Kidney (tissue), 14 donors: ENCODE data around the gene ACP1. TPM values are rescaled to one million over a fixed set of nuclear protein-coding genes. Genes with fewer than 3 reads are reported as not detected.
A peak's percentile ranks its signal among the peaks of the same experiment; 100 is the strongest.

Experiments
- DNase-seq, 5 donors: peaks; one replicate each; pipeline ENCODE4 v3.0.0-alpha.2; 2013 to 2020
- FAIRE-seq: peaks from 2 replicates; lab custom pipeline; 2012; peaks lifted over from hg19 to GRCh38; lab: Jason Lieb, UNC
- H3K27ac ChIP-seq, 2 donors: one replicate each; pipeline ENCODE4 v1.7.0; 2013; ENCODE audit warnings: low read depth in 2 of 2, low read length in 2 of 2, inconsistent platforms in 1 of 2
- H3K27me3 ChIP-seq: one replicate; pipeline ENCODE4 v1.7.1; 2013; ENCODE audit warnings: low read length, inconsistent platforms; ENCODE audit not compliant: control insufficient read depth, insufficient read depth
- H3K36me3 ChIP-seq, 3 donors: one replicate each; pipeline versions ENCODE4 v1.7.0 to v1.7.1; 2013; ENCODE audit warnings: low read length in 3 of 3, control low read depth in 1 of 3, inconsistent platforms in 1 of 3; ENCODE audit not compliant: insufficient read depth in 3 of 3, control insufficient read depth in 2 of 3
- H3K4me1 ChIP-seq, 3 donors: one replicate each; pipeline versions ENCODE4 v1.7.0 to v1.7.1; 2013; ENCODE audit warnings: low read length in 3 of 3, inconsistent platforms in 1 of 3, low read depth in 1 of 3; ENCODE audit not compliant: control insufficient read depth in 2 of 3, insufficient read depth in 2 of 3
- H3K4me3 ChIP-seq, 3 donors: one replicate each; pipeline versions ENCODE4 v1.7.0 to v1.8.1; 2013; ENCODE audit warnings: low read length in 3 of 3, control low read depth in 1 of 3, inconsistent platforms in 1 of 3
- H3K9ac ChIP-seq, 3 donors: one replicate each; pipeline versions ENCODE4 v1.7.0 to v1.7.1; 2013; ENCODE audit warnings: low read length in 3 of 3, control low read depth in 1 of 3, inconsistent platforms in 1 of 3
- H3K9me3 ChIP-seq, 3 donors: one replicate each; pipeline versions ENCODE4 v1.7.0 to v1.7.1; 2013; ENCODE audit warnings: low read length in 3 of 3, control low read depth in 1 of 3, inconsistent platforms in 1 of 3; ENCODE audit not compliant: control insufficient read depth in 2 of 3, insufficient read depth in 1 of 3
- intact Hi-C: fragments of 100-400 bp; cut with DNase I; formaldehyde crosslinking; loops from one replicate; pipeline ENCODE4 v1.11.1; 2022
- polyA plus RNA-seq: library from polyadenylated mRNA; stranded (reverse); fragments of 350-450 nt; fragmentation: Illumina TruSeq; extraction: RNeasy Lipid Tissue Mini Kit (QIAGEN cat#74804); gene quantifications from one replicate; pipeline ENCODE4 v1.2.3, GENCODE V29; 2014; ENCODE audit warnings: low read depth, low replicate concordance; ENCODE audit not compliant: insufficient read depth
- total RNA-seq: library from RNA; stranded (reverse); fragmentation: NEBNext Ultra II Directional; extraction: Animal tissue kit (Norgen Biotek cat#: 25700); gene quantifications from one replicate; pipeline ENCODE4 v1.2.1, GENCODE V29; 2021
- TF ChIP-seq, protein P1 (sequence below): IDR thresholded peaks from 3 replicates; pipeline ENCODE4 v1.5.1; 2012; ENCODE audit warnings: mild to moderate bottlenecking, moderate library complexity, borderline replicate concordance; ENCODE audit not compliant: insufficient read depth; ENCODE audit errors: extremely low read depth
- donor health status: control.
- donor health status: control.
- donor health status: control.
- donor health status: control.
- donor health status: control.
- donor health status: DM: yes; HTN: yes; CAD: no.
- donor health status: Normal renal cell carcinoma (clear cell type).

Gene ACP1
- total and polyA plus RNA-seq, 2 donors from 2014 or later, result 75.1 to 122 TPM

DNA sequence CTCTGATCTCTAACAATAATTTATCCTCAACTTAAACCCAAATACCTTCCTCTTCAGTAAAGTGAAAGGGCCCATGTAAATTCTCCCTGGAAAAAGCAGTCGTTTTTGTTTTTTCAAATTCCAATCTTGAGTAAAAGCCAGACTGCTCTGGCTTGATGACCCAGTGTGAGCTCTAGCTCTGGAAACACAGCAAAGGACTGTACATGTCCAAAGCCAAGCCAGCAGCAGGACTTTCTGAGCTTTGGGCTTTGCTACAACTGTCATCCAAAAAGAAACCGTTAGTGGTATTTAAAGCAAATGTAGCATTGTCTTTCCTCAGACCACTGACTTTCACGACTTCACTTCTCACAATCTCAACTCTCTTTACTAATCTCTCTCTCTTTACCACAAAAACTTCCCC, 26.3 kb upstream of the ACP1 start:
- H3K4me1 ChIP-seq, result peaks cover 0 to 4% (median 3%) of the 10 kb centered on the region in 3 donors
- no peak overlapping the region for H3K9ac ChIP-seq
- intact Hi-C loops, result no loop called here
- peaks cover 0 to 3% (median 3%) of the 10 kb centered on the region in 3 donors for H3K9me3 ChIP-seq
- H3K4me3 ChIP-seq, result no peak overlapping the region
- TF ChIP-seq, protein P1, sequence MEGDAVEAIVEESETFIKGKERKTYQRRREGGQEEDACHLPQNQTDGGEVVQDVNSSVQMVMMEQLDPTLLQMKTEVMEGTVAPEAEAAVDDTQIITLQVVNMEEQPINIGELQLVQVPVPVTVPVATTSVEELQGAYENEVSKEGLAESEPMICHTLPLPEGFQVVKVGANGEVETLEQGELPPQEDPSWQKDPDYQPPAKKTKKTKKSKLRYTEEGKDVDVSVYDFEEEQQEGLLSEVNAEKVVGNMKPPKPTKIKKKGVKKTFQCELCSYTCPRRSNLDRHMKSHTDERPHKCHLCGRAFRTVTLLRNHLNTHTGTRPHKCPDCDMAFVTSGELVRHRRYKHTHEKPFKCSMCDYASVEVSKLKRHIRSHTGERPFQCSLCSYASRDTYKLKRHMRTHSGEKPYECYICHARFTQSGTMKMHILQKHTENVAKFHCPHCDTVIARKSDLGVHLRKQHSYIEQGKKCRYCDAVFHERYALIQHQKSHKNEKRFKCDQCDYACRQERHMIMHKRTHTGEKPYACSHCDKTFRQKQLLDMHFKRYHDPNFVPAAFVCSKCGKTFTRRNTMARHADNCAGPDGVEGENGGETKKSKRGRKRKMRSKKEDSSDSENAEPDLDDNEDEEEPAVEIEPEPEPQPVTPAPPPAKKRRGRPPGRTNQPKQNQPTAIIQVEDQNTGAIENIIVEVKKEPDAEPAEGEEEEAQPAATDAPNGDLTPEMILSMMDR, result no peak
- peaks cover 1 to 12% (median 10%) of the 10 kb centered on the region in 3 donors for H3K36me3 ChIP-seq
- FAIRE-seq (no peak), DNase-seq (peak in 1 of 5 donors; percentile 76)
- peak overlapping the region in 1 of 2 donors; percentile 14 for H3K27ac ChIP-seq
- no peaks in the 10 kb centered on the region for H3K27me3 ChIP-seq

DNA sequence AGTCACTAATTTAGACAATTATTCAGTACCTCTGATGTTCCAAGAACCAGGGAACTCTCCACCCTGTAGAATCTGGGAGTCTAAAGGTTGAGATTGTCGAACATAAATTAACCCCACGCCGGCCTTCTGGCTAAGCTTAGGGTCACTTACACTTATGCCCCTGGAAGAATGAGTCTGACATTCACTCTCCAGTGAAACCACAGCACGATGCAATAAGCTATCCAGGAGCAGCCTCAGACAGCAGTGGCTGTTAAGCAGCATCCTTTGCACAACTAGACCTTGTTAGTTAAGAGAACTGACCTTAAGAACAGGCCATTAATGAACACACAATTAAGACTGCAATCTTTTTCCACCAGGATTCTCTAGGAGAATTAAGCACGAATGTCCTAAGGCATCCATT, 25.9 kb upstream of the ACP1 start:
- H3K27ac ChIP-seq, result no peak overlapping the region

DNA sequence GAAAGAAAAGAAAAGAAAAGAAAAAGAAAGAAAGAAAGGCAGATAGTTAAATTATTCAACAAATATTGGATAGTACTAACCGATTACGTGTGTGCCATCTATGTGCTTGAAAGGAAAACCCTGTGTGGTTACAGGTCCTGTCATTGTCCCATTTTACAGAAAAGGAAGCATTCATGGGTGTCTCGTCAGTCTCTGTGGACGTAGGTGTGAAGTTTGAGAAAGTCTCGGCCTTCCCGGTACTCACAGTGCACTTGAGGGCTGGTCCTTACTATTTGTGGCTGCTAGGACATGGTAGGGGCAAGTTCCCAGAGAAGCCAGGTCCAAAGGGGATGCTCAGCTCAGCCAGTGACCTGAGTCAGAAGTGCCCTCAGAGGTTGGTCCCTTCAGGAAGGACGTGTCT, 20.2 kb upstream of the ACP1 start:
- Histone ChIP-seq H3K4me3 (no peak overlapping the region), H3K9ac (no peak overlapping the region), H3K4me1 (no peaks in the 10 kb centered on the region), H3K36me3 (peaks cover 12 to 39% (median 27%) of the 10 kb centered on the region in 3 donors), H3K27me3 (no peaks in the 10 kb centered on the region), H3K9me3 (peaks cover 0 to 3% (median 3%) of the 10 kb centered on the region in 3 donors), H3K27ac (no peak overlapping the region)
- intact Hi-C loops, result no loop called here
- DNase-seq, result no peak
- no peak for FAIRE-seq
- TF ChIP-seq, protein P1, result no peak

More for the DNA sequence above, 25.9 kb upstream of the ACP1 start:
- TF ChIP-seq, protein P1, result no peak
- H3K9me3 ChIP-seq, result peaks cover 0 to 3% (median 3%) of the 10 kb centered on the region in 3 donors
- H3K36me3 ChIP-seq, result peaks cover 6 to 16% (median 15%) of the 10 kb centered on the region in 3 donors
- H3K4me3 ChIP-seq, result no peak overlapping the region
- H3K27me3 ChIP-seq, result no peaks in the 10 kb centered on the region
- no peak overlapping the region for H3K9ac ChIP-seq
- H3K4me1 ChIP-seq, result peaks cover 0 to 4% (median 3%) of the 10 kb centered on the region in 3 donors
- no peak for FAIRE-seq
- peak in 2 of 5 donors; percentile 39 to 49 for DNase-seq
- intact Hi-C loops, result no loop called here
